Thyroid gland (tissue), 4 donors: ENCODE measurements around the gene GAB3.

Experiments
- POLR2A ChIP-seq, 2 donors: fragments of 450-650 bp; IDR thresholded peaks; one replicate each; pipeline ENCODE4 v1.6.1; 2017; ENCODE audit warnings: antibody characterized with exemption in 2 of 2, mild to moderate bottlenecking in 2 of 2, moderate library complexity in 1 of 2
- TF ChIP-seq, protein P1 (sequence below), 6 experiments: fragments of 200-600 bp in 3 of 6; fragments of 450-650 bp in 3 of 6; sonication (generic) in 3 of 6; IDR thresholded peaks; one replicate each; pipeline ENCODE4 v1.5.1; 2016 to 2019; ENCODE audit warnings: antibody characterized with exemption in 6 of 6, mild to moderate bottlenecking in 2 of 6, inconsistent platforms in 1 of 6, moderate library complexity in 1 of 6

DNA sequence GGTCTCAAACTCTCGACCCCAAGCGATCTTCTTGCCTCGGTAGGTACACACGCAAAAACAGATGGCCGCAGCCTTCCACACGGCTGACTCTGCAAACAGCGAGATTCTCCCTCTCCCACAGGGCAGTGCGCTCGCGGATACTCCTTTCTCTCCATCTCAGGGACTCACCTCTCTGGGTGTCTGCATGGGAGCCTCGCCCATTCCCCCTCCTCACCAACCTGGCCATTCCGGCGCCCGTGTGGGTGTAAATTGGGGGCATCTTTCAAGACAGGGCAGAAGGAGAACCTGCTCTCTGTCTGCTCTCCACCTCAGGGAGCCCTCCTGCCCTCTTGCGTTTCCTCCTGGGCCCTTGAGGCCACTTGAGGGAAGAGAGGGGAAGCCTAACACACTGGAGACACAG, 101.9 kb downstream of the GAB3 start:
- TF ChIP-seq POLR2A (IDR thresholded peaks at IDR 0.05), result no peak
- TF ChIP-seq, protein P1, sequence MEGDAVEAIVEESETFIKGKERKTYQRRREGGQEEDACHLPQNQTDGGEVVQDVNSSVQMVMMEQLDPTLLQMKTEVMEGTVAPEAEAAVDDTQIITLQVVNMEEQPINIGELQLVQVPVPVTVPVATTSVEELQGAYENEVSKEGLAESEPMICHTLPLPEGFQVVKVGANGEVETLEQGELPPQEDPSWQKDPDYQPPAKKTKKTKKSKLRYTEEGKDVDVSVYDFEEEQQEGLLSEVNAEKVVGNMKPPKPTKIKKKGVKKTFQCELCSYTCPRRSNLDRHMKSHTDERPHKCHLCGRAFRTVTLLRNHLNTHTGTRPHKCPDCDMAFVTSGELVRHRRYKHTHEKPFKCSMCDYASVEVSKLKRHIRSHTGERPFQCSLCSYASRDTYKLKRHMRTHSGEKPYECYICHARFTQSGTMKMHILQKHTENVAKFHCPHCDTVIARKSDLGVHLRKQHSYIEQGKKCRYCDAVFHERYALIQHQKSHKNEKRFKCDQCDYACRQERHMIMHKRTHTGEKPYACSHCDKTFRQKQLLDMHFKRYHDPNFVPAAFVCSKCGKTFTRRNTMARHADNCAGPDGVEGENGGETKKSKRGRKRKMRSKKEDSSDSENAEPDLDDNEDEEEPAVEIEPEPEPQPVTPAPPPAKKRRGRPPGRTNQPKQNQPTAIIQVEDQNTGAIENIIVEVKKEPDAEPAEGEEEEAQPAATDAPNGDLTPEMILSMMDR (IDR thresholded peaks at IDR 0.05), result no peak
